NCI-H187 (cell line): ENCODE results near the gene KAT6B.

Source experiments
- DNase-seq, 2 experiments: peaks; one replicate each; lab custom pipeline; 2025; lab: John Stamatoyannopoulos, UW

KAT6B gene

DNA sequence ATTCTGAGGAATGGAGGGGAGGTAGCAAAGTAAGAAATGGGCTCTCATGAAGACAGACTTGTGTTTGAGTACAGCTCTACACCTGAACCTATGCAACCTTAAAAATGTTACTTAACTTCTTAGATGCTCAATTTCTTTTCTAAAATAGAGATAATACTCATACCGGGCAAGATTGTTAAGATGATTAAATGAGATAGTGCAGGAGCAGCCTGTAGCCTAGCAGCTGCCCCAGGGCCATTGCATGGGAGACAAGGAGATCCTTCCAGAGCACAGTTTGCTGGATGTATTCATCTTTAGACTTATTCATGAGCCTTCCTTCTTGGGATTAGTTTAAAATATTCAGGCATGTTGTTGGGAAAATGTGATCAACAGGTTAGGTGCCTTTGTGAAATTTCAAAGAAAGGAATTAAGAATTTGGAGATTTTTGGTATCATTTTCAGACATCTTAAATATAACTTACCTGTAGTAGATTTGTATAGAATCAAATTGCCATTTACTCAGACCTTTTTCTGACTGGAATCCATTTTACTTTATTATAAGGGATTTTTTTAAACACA, 130.2 kb downstream of the KAT6B start:
- DNase-seq, result no peak

DNA sequence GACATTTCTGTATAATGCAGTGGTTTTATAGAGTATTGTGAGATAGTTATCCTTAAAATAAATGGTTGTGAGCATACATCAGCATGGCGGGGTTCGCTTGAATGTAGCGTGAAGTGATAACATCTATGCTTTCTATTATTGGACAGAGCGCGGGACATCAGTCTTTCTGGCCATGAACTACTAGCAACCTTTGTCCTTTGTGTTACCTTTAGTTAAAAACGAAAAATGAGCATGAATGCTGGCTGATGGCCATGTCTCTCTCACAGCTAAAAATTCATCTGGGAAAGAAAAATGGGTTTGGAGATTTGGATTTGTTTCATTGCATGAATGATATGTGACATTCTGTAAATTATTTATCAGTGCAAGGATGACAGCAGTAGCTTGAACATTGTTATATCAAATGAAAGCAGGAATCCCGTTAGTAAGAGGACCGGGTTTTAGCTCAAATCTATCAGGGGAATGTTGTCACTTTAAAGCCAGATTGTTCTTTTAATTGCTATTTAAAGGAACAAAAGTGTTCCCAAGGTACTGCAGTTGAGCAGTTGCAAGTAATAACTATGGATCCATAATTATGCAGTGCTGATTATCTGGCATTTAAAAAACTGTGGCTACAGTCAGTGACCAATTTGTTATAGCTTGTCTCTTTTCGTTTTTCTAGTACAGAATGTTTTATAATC, 131.0 kb downstream of the KAT6B start:
- no peak for DNase-seq

DNA sequence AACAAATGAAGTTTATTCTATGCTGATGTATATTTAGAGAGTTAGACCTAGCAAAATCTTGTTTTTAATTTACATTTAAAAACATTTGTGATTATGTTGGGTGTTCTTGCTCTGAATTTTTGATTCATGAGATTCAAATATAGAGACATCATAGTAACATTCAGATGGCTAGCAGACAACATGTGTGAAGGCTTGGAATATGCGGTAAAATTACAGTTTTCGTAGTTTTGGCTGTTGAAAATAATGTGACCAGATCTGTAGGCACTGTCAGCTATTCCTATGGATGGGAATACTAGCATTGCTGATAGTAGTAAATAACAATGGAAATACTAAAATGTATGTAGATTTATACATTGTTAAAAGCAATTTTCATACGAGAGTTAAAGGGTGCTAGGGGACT, 131.9 kb downstream of the KAT6B start:
- no peak for DNase-seq

DNA sequence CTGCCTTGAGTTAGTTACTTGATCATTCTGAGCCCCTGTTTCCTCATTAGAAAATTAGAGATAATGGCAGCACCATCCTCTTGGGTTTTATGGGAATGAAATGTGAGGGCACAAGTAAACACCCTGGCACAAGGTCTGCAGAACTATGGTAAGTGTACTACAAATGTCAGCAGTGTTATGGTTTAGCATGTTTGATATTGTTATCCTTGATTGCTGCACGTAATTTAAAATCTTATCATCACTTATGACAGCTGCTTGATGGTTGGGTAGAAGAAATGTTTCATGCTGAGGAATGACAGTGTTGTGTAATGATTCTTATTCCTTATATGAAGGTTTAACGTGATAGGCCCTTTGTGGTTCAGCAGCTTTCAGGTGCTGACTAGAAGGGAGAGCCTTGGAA, 134.3 kb downstream of the KAT6B start:
- no peak for DNase-seq

DNA sequence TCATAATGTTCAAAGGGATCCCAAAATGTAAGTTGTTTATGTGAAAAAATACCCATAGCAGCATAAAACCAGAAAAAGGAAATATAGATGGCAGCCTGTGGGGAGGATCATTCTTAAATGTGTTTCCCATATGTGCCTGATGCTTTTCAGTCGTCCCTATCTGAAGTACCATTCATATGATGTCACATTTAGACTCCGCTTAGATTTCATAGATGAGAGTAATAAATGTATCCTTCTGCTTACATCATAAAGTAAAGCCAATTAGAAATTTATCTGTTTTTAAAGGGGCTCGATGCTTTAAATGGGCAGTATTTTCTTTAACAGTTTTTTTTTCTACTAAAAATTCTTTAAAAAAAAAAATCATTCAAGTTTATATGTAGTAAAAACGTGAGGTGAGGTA, 136.1 kb downstream of the KAT6B start:
- no peak for DNase-seq

DNA sequence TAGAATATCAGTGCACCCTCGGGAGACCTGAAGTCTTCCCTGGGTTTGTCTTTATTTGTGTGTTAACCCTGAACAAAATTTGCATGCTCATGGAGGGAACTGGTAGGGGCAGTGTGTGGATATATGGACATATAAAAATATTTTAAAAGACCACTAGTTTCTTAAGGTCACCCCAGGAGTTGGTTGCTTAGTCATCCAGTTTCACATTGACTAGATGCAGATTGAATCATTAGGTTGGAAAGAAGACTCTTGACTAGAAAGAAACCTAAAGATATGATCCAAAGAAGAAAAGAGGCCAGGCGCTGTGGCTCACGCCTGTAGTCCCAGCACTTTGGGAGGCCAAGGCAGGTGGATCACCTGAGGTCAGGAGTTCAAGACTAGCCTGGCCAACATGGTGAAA, 137.1 kb downstream of the KAT6B start:
- no peak for DNase-seq

DNA sequence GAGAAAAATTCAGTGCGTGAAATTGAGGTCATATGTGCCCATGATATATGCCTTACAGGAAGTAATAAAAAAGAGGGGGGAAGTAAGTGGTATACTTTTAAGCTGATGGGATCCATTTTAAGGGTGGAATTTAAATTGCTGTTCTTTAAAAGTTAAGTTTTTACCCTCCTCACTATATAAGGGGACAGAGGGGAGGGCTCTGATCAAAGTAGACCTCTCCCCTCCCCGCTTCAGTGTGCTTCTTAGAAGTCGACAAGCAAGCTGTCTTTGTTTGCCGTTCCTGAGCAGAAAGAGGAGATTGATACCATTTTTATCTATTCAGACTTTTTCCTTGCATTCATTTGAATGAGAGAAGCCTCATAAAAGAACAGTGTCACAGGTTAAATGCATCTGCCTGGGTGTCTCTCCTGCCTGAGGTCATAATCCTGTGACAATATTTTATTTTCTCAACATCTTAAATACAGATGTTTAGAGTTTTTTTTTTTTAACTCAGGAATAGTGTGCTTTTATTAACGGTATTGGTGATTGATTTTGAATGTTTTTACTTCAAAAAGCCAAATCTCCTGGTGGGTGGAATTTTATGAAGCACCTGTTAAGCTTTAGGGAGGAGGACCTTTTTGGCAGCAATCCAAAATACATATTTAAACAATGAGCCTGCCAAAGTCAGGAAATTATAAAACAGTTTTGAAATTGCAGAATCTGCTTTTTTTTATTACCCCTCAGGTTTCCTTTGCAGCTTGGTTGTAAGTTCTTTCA, 141.7 kb downstream of the KAT6B start:
- DNase-seq, result no peak

DNA sequence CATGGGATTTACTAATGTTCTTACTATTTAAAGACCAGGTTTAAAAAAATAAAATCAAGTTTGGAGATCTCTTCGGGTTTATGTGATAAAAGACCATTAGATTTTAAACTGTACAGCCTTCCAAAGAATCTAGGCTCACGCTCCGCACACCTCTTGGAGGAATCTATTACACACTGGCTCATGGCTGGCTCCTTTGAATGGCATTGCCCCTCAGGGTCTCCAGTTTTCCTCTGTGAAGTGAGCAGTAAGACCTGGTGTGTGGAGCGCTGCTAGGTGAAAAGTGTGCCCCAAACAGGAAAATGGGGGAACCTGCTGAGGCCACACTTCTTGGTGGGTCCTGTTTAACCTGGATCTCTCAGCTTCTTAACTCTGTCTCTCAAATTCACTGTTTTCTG, 142.3 kb downstream of the KAT6B start:
- no peak for DNase-seq

DNA sequence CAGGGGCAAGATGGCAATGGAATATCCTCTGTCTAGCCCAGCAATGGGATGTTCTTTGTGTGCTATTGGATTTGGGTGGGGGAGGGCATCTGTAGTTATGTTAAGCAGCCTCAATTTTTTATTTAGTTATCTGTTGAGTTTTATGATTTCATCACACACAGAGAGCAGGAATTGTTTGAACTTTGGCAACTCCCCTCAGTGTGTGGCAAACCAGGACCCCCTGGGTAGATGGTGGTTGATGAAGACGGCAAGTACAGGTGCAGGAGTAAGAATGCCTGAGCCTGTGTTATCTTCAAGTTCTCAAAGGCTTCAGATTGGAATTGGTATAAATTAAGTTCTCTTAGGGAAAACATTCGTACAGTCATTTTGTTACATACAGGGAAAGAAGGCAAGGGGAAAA, 142.7 kb downstream of the KAT6B start:
- no peak for DNase-seq

DNA sequence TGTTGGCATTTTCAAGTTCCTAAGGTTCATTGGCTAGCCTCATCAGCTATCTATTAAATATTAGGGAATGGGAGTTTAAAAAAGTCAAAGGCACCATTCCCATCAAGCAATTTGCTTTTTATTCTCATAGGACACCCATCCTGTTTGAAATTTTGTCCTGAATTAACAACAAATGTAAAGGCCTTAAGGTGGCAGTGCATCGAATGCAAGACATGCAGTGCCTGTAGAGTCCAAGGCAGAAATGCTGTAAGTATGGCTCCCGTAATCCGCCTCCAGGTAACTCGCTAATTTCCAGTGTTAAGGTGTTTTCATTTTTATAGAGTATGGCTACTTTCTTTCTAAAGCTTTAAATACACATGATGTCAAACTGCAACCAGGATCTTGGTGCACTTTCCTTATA, 143.1 kb downstream of the KAT6B start:
- DNase-seq, result no peak

DNA sequence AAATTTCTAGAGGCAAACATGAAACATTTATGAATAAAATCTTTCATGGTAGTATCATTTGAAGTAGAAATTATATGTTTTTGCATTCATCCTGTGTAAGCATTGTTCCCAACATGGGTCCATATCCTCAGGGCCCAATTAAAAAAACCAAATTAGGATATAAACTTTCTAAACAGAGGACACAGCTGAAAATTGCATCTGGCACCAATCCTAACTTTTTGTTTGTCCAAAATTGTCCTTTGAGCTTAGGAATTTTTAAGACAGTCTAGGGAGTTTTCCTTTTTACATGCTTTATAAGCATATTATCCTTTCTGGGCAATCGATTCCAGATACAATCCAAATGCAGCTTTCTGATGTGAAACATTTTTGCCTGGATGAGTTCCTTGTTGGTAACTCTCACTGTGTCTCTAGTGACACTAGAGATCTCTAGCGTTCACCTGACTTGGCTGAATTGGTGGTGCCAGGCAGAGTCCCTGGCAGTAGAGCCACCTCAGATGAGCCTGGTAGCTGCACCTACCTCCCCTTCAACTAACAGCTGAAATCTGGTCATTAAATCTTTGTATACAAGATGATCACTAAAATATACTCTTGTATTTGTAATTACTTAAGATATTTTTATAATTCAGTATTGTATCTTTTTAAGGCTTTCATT, 147.5 kb downstream of the KAT6B start:
- DNase-seq, result no peak

DNA sequence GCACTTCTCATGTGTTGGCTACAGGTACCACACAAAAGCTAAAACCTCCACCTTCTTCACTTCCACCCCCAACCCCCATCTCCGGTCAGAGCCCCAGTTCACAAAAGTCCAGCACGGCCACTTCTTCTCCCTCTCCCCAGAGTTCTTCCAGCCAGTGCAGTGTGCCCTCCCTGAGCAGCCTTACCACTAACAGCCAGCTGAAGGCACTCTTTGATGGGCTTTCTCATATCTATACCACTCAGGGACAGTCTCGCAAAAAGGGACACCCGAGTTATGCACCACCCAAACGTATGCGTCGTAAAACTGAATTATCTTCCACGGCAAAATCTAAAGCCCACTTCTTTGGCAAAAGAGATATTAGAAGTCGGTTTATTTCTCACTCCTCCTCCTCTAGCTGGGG, 149.4 kb downstream of the KAT6B start:
- no peak for DNase-seq

DNA sequence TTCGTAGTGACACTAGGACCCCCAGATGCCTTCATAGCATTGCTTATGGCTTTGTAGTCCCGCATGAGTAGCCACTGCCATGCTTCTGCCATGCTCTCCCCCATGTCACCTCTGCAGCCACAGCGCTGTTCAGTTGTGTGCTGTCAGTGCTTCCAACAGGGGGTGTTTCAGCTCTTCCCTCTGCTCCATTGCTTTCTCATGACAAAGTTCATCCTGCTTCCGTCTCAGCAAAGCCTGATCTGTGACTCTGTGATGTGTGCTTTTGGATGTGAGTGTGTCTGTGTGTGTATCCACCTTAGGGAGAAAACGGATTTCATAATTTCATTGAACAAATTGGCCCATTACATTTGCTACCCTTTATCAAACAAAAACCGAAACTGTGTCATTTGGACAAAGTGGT, 150.2 kb downstream of the KAT6B start:
- no peak for DNase-seq

DNA sequence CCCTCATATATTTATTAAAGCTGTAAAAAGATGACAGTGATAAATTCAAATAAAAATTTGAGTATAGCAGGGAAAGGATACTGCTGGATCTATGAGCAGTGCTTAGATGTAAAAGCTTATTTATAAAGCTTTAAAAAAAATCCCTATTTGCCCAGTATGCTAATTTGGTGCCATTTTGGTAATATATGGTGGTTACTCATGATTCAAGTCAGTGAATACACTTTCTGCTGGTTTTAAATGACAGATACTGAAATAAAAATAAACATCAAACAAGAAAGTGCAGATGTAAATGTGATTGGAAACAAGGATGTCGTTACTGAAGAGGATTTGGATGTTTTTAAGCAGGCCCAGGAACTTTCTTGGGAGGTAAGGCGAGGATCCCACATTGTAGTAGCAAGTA, 150.7 kb downstream of the KAT6B start:
- no peak for DNase-seq

DNA sequence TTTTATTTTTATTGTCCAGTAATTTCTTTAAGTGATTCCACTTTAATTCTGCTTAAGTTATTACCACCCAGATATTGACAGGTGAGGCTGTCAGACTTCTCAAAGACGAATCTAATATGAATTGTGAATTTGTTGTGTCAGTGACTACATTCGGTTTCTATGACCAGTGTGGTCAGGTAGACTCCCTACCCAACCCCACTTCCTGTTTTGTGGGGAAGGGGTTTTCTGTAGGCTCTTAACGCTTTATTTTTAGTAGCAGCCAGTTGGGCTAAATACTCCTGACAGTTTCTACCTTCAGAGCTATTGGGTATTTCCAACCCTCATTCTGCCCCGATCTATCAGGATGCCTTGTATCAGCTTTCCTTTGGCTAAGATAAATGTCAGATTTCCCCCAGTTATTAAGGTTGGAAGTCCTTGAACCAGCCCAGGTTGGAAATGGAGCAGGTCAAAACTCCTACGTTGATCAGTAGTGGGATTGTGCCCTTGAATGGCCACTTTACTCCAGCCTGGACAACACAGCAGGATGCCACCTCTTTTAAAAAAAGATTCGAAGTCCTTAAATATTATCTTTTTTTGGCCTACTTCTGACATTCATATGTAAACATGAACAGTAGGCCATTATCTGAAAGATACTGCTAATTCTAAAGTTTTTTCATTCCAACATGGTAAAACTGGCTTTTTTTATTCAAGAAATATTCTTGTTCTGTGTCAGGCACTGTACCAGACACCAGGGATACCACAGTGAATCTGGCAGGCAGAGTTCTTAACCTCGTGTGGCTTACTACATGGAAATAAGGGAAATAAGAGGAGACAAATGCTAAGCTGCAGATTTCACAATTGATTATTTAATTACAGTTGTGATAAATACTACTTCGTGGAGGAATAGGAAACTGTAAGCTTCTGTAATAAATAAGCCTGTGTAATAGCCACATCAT, 151.8 kb downstream of the KAT6B start:
- DNase-seq, result no peak

DNA sequence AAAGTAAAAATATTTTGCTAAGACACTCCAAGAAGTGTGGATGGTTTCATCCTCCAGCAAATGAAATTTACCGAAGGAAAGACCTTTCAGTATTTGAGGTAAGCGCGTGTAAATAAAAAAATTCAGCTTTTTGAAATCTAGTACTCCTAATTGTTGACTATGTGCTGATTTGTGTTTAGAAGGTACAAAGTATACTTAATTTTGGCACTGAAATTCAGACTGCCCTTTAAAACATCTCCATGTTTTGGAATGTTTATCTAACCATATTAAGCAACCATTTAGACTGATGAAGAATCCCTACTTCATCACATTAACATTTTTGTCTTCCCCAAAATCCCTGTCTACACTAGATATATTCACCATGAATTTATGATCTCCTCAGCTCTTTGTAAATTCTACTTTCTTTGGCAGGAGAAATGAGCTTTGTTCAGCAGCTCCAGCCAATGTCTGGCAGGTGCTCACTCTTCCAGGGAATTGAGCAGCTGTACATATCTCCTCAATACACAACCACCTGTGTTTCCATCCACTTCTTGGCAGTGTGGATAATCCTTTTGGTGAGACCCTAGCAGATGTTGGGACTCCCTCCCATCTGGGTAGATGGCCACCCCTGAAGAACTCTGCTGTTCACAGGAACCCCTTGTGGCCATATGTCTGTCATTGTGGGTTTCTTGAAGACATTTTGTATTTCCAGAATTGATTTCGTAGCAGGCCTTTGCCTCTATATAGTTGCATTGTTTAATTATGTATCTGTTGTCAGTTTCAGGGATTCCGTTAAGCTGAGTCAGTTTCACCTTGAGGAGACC, 155.6 kb downstream of the KAT6B start:
- DNase-seq, result no peak

DNA sequence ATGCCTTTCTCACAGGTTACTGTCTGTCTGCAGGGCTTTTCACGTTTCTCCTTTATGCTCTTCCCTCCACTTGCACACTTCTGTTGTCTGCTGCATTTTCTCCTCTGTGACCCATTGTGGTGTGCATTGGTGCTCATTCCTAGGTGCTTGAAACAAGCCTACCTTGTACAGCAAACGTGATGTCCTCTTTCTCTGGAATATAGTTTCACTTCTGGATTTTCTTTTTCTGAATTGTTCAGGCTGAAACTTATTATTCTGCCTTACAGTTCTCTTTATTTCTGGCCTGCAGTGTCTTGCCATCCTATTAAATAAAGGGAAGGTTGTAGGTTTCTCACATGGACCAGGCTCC, 156.2 kb downstream of the KAT6B start:
- DNase-seq, result no peak

DNA sequence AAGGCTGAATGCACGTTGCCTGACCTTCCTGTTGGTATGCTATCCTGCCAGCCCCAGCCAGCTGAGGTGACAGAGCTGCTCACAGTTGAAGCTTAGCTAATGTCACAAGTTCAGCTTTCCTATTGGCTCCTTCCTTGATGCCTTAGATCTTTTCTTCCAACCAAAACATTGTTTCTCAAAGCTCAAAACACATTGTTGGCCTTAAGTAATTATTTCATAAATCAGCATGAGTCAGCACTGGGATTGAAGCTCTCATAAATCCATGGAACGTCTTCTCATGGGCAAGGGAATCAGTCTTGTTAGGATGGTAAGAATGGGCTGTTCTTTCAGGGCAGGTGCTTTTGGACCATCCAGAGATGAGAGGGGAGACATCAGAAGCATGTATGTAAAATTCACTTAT, 157.0 kb downstream of the KAT6B start:
- no peak for DNase-seq

DNA sequence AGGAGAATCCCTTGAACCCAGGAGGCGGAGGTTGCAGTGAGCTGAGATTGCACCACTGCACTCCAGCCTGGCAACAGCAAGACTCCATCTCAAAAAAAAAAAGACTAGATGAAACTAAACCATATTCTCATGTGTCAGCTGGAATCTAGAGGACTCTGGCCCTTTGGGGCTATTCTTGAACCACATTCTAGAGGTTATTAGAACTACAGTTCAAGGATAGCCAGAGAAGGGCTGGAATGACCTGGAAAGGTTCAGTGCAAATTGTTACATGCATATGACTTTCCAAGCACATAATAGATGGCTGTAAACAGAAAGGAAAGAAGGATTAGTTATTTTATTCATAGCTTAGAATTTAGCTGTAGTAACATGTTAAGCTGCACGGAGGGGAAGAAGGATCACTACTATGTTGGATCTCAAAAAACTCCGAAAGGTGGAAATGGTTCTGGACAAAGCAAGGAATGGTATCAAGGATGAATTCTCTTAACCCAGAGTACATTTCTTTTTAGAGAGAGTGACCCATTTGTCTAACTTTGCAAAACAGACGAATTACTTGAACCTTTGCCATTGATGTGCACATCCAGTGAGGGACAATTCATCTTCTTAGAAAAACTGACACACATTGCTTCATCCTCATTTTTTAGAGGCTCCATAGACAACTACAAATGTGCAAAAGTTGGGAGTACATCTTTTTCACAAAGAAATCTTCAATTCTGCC, 161.1 kb downstream of the KAT6B start:
- DNase-seq, result no peak

DNA sequence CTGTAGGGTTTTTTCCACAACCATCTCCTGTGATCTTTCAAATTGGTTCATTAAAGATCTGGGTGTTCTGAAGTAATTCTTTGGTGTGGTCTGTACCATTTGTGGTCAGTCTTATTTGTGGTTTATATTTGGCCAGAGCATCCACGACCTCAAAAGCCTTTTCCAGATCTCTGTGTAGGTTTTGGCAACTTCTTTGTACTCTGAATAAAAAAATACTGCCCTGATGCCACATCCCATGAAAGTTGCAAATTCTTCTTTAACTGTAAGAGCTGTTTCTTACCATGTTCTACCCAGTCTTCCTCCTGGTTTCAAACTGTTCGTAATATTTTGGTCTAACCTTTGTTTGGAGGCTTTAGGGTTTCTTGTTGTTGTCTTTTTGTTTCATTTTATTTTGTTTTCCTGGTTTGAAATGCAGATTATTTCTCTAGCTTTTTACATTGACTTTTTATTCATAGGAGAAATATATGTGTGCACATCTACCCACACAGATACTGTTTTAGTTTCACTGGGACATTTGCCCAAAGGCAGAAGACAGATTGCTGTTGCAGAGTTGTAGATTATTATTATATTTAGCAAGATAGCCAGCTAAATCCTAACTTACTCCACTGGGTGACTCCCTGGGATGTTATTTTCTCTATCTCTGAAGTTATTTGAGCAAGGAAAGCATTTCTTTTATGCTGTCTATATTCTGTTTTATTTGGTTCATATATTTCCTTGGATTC, 161.8 kb downstream of the KAT6B start:
- DNase-seq, result no peak
